AG09319 (cell line): ENCODE measurements around the gene MAP2K5.
"Not testable (repeated sequence)": the region's sequence is repeated elsewhere in the genome, so short reads cannot be mapped to it uniquely, and the experiment has no call there.

ENCODE experiments used
- DNase-seq: peaks from one replicate; pipeline ENCODE4 v3.0.0-alpha.2; 2010; ENCODE audit warnings: low read depth; ENCODE audit errors: extremely low read depth
- CTCF ChIP-seq: IDR thresholded peaks from 2 replicates; pipeline ENCODE4 v1.5.1; 2011; ENCODE audit warnings: low read depth, mild to moderate bottlenecking, inconsistent platforms, low read length, moderate library complexity

Gene MAP2K5

GRCh38 chr15:67607959-67608637 is 65.6 kb downstream of the MAP2K5 start:
- no peak for TF ChIP-seq CTCF

GRCh38 chr15:67608638-67608959 is 66.1 kb downstream of the MAP2K5 start:
- TF ChIP-seq CTCF: no peak

More at GRCh38 chr15:67607959-67608637, 65.6 kb downstream of the MAP2K5 start:
- no peak for DNase-seq

GRCh38 chr15:67611370-67612369 is 69.2 kb downstream of the MAP2K5 start:
- no peak for DNase-seq
- no peak for TF ChIP-seq CTCF

More at GRCh38 chr15:67608638-67608959, 66.1 kb downstream of the MAP2K5 start:
- DNase-seq: no peak

- TF ChIP-seq CTCF: no peak
- DNase-seq: no peak
Measured at GRCh38 chr15:67613211-67613610, 70.7 kb downstream of the MAP2K5 start.

GRCh38 chr15:67613708-67614107 is 71.2 kb downstream of the MAP2K5 start:
- no peak for DNase-seq

GRCh38 chr15:67615131-67615534 is 72.6 kb downstream of the MAP2K5 start:
- not testable (repeated sequence) for DNase-seq

More at GRCh38 chr15:67613708-67614107, 71.2 kb downstream of the MAP2K5 start:
- TF ChIP-seq CTCF: no peak

GRCh38 chr15:67618297-67618696 is 75.8 kb downstream of the MAP2K5 start:
- DNase-seq: no peak
- TF ChIP-seq CTCF: no peak
